A549 (cell line): ENCODE results near the gene GLCE.

Source experiments
- BHLHE40 ChIP-seq: IDR thresholded peaks from 2 replicates; pipeline ENCODE4 v1.6.1; 2012; ENCODE audit warnings: low read depth, low read length, inconsistent platforms
- CTCF ChIP-seq: fragments of >200 bp; sonication (Bioruptor Twin); formaldehyde crosslinking; IDR thresholded peaks from 3 replicates; pipeline ENCODE4 v1.5.1; 2016
- ELK1 ChIP-seq: fragments of 150-350 bp; IDR thresholded peaks from 2 replicates; pipeline ENCODE4 v1.6.1; 2014; ENCODE audit warnings: low read depth, mild to moderate bottlenecking, low read length
- KDM5A ChIP-seq: fragments of 200-600 bp; sonication (generic); IDR thresholded peaks from 2 replicates; pipeline ENCODE4 v1.6.1; 2016; ENCODE audit warnings: antibody characterized with exemption, mild to moderate bottlenecking
- MAFK ChIP-seq: fragments of 450-650 bp; IDR thresholded peaks from 2 replicates; pipeline ENCODE4 v1.6.1; 2014; ENCODE audit not compliant: partially characterized antibody
- MAZ ChIP-seq: fragments of 150-350 bp; IDR thresholded peaks from 2 replicates; pipeline ENCODE4 v1.6.1; 2014; ENCODE audit warnings: antibody characterized with exemption, low read depth, low read length, borderline replicate concordance
- POLR2A ChIP-seq: IDR thresholded peaks from 2 replicates; pipeline ENCODE4 v1.6.1; 2012; ENCODE audit warnings: mild to moderate bottlenecking, low read length
- REST ChIP-seq: fragments of 200-600 bp; sonication (generic); IDR thresholded peaks from 2 replicates; pipeline ENCODE4 v1.6.1; 2016; ENCODE audit warnings: antibody characterized with exemption, mild to moderate bottlenecking, moderate library complexity
- SMC3 ChIP-seq: fragments of >200 bp; sonication (Bioruptor Twin); formaldehyde crosslinking; IDR thresholded peaks from 3 replicates; pipeline ENCODE4 v1.6.1; 2018; ENCODE audit warnings: inconsistent platforms

- no peak for TF ChIP-seq MAZ
- TF ChIP-seq KDM5A = no peak
- no peak for TF ChIP-seq BHLHE40
- no peak for TF ChIP-seq MAFK
- TF ChIP-seq REST = no peak
- no peak for TF ChIP-seq ELK1
- no peak for TF ChIP-seq CTCF
- TF ChIP-seq POLR2A = no peak
- no peak for TF ChIP-seq SMC3
Measured at GRCh38 chr15:69132977-69133861, 27.2 kb upstream of the GLCE start.
